Activated CD4-positive, alpha-beta T cell treated with anti-CD3 and anti-CD28 coated beads, Interleukin-2, Interleukin-6, amounts not matched to agents 100 ng/mL and 50 ng/mL, durations not matched to agents 16 hours and 8 hours (primary cell): ENCODE data around the gene UBA7.
"Not testable (repeated sequence)": the region's sequence is repeated elsewhere in the genome, so short reads cannot be mapped to it uniquely, and the experiment has no call there.

Source experiments
- DNase-seq: peaks from one replicate; pipeline ENCODE4 v3.0.0-alpha.2; 2020

UBA7 gene

GRCh38 chr3:49804141-49805041, 9.4 kb downstream of the UBA7 start:
- no peak for DNase-seq

- peak; percentile 36 for DNase-seq
Observed at GRCh38 chr3:49803465-49804140, 10.2 kb downstream of the UBA7 start.

GRCh38 chr3:49802719-49803464, 10.9 kb downstream of the UBA7 start, which contains the start of gene INKA1:
Gene INKA1 (plus strand): TSS chr3:49803261. CDS start chr3:49803393, 132 bp downstream.
- DNase-seq = peak; percentile 91

- no peak for DNase-seq
Observed at GRCh38 chr3:49801160-49801559, 12.6 kb downstream of the UBA7 start.

- no peak for DNase-seq
Observed at GRCh38 chr3:49799761-49800160, 14.0 kb downstream of the UBA7 start, which contains the start of gene CDHR4. Gene CDHR4 (minus strand): TSS chr3:49799873. CDS start chr3:49799812, 61 bp downstream.

- no peak for DNase-seq
Observed at GRCh38 chr3:49799105-49799504, 14.6 kb downstream of the UBA7 start.

- DNase-seq = no peak
Observed at GRCh38 chr3:49794926-49795905, 18.5 kb downstream of the UBA7 start.

GRCh38 chr3:49794431-49794830, 19.3 kb downstream of the UBA7 start:
- no peak for DNase-seq

- no peak for DNase-seq
Observed at GRCh38 chr3:49793486-49794085, 20.2 kb downstream of the UBA7 start.

- DNase-seq = no peak
Observed at GRCh38 chr3:49792371-49793150, 21.2 kb downstream of the UBA7 start.

- no peak for DNase-seq
Observed at GRCh38 chr3:49791571-49791970, 22.2 kb downstream of the UBA7 start.

- no peak for DNase-seq
Observed at GRCh38 chr3:49790626-49791411, 22.9 kb downstream of the UBA7 start.

- no peak for DNase-seq
Observed at GRCh38 chr3:49788056-49788455, 25.7 kb downstream of the UBA7 start.

GRCh38 chr3:49787536-49787935, 26.2 kb downstream of the UBA7 start:
- DNase-seq = no peak

- no peak for DNase-seq
Observed at GRCh38 chr3:49787182-49787464, 26.6 kb downstream of the UBA7 start.

GRCh38 chr3:49786357-49787181, 27.2 kb downstream of the UBA7 start, which contains the start of gene IP6K1:
Gene IP6K1 (minus strand): TSS chr3:49786542. CDS start chr3:49748040, 38,502 bp downstream.
- peak; percentile 100 for DNase-seq

GRCh38 chr3:49785565-49786356, 28.0 kb downstream of the UBA7 start:
- peak; percentile 17 for DNase-seq

GRCh38 chr3:49782277-49782676, 31.5 kb downstream of the UBA7 start:
- not testable (repeated sequence) for DNase-seq
